H9 (cell line): ENCODE data around the gene CCDC60. TPM values are rescaled to one million over a fixed set of nuclear protein-coding genes. Genes with fewer than 3 reads are reported as not detected.

Experiments used
- DNase-seq: peaks from one replicate; pipeline ENCODE4 v3.0.0-alpha.2; 2017
- H2AFZ ChIP-seq: one replicate; pipeline ENCODE4 v1.6.1; 2013; ENCODE audit warnings: mild to moderate bottlenecking, low read length, control low read depth, moderate library complexity
- H2AK5ac ChIP-seq: 2 replicates; pipeline ENCODE4 v1.6.1; 2013; ENCODE audit warnings: low read length, control low read depth, mixed read lengths; ENCODE audit not compliant: insufficient read length
- H2BK120ac ChIP-seq: one replicate; pipeline ENCODE4 v1.6.1; 2013; ENCODE audit warnings: low read depth, mild to moderate bottlenecking, low read length, control low read depth, inconsistent platforms; ENCODE audit not compliant: poor library complexity, severe bottlenecking
- H2BK12ac ChIP-seq: 2 replicates; pipeline ENCODE4 v1.6.1; 2013; ENCODE audit warnings: low read length, control low read depth, mixed read lengths, low read depth; ENCODE audit not compliant: insufficient read length
- H2BK15ac ChIP-seq: 2 replicates; pipeline ENCODE4 v1.6.1; 2013; ENCODE audit warnings: low read depth, low read length, control low read depth
- H2BK20ac ChIP-seq: one replicate; pipeline ENCODE4 v1.6.1; 2013; ENCODE audit warnings: low read depth, mild to moderate bottlenecking, low read length, control low read depth, inconsistent platforms; ENCODE audit not compliant: poor library complexity, severe bottlenecking
- H2BK5ac ChIP-seq: 2 replicates; pipeline ENCODE4 v1.6.1; 2013; ENCODE audit warnings: low read length, control low read depth, mixed read lengths; ENCODE audit not compliant: insufficient read length
- H3K14ac ChIP-seq: 2 replicates; pipeline ENCODE4 v1.6.1; 2013; ENCODE audit warnings: low read length, control low read depth; ENCODE audit not compliant: insufficient read depth
- H3K18ac ChIP-seq: 2 replicates; pipeline ENCODE4 v1.6.1; 2013; ENCODE audit warnings: low read depth, mild to moderate bottlenecking, mixed read lengths, low read length, control low read depth; ENCODE audit not compliant: insufficient read length
- H3K23ac ChIP-seq: 2 replicates; pipeline ENCODE4 v1.6.1; 2013; ENCODE audit warnings: low read length, control low read depth, mixed read lengths, low read depth; ENCODE audit not compliant: insufficient read length
- H3K23me2 ChIP-seq: 2 replicates; pipeline ENCODE4 v1.6.1; 2013; ENCODE audit warnings: low read depth, mild to moderate bottlenecking, mixed read lengths, low read length, control low read depth; ENCODE audit not compliant: insufficient read length, poor library complexity, severe bottlenecking
- H3K27ac ChIP-seq: 2 replicates; pipeline ENCODE4 v1.5.1; 2013; ENCODE audit warnings: low read length, control low read depth, mixed read lengths, low read depth; ENCODE audit not compliant: insufficient read length
- H3K27me3 ChIP-seq: 2 replicates; pipeline ENCODE4 v1.6.1; 2013; ENCODE audit warnings: low read length, control low read depth, inconsistent platforms; ENCODE audit not compliant: insufficient read depth
- H3K4ac ChIP-seq: 2 replicates; pipeline ENCODE4 v1.6.1; 2013; ENCODE audit warnings: low read depth, mild to moderate bottlenecking, control low read depth, inconsistent platforms, low read length, moderate library complexity
- H3K4me1 ChIP-seq: 2 replicates; pipeline ENCODE4 v1.6.1; 2013; ENCODE audit warnings: low read length, control low read depth, inconsistent platforms; ENCODE audit not compliant: insufficient read depth
- H3K4me2 ChIP-seq: 2 replicates; pipeline ENCODE4 v1.6.1; 2013; ENCODE audit warnings: low read length, control low read depth, mixed read lengths; ENCODE audit not compliant: insufficient read length, insufficient read depth
- H3K56ac ChIP-seq: 2 replicates; pipeline ENCODE4 v1.6.1; 2013; ENCODE audit warnings: low read depth, mild to moderate bottlenecking, mixed read lengths, low read length, control low read depth; ENCODE audit not compliant: insufficient read length
- H3K79me1 ChIP-seq: 2 replicates; pipeline ENCODE4 v1.6.1; 2013; ENCODE audit warnings: low read depth, mild to moderate bottlenecking, moderate library complexity, low read length, control low read depth, inconsistent platforms; ENCODE audit not compliant: insufficient read depth, poor library complexity, severe bottlenecking
- H3K79me2 ChIP-seq: 2 replicates; pipeline ENCODE4 v1.6.1; 2013; ENCODE audit warnings: low read length, control low read depth, inconsistent platforms; ENCODE audit not compliant: insufficient read depth
- H3K9ac ChIP-seq: 2 replicates; pipeline ENCODE4 v1.6.1; 2013; ENCODE audit warnings: low read length, control low read depth, mixed read lengths; ENCODE audit not compliant: insufficient read length; ENCODE audit errors: extremely low read depth
- H3K9me3 ChIP-seq: one replicate; pipeline ENCODE4 v1.6.1; 2013; ENCODE audit warnings: low read depth, low read length, inconsistent platforms; ENCODE audit not compliant: control insufficient read depth
- H3T11ph ChIP-seq: one replicate; pipeline ENCODE4 v1.6.1; 2013; ENCODE audit warnings: mild to moderate bottlenecking, low read length, control low read depth, inconsistent platforms
- H4K20me1 ChIP-seq: one replicate; pipeline ENCODE4 v1.6.1; 2013; ENCODE audit not compliant: control insufficient read depth, insufficient read length, insufficient read depth
- H4K5ac ChIP-seq: 2 replicates; pipeline ENCODE4 v1.6.1; 2013; ENCODE audit warnings: low read depth, mild to moderate bottlenecking, mixed read lengths, low read length, control low read depth; ENCODE audit not compliant: insufficient read length
- H4K8ac ChIP-seq: replicated peaks from 2 replicates; pipeline ENCODE4 v1.6.1; 2013; ENCODE audit warnings: low read length, control low read depth, mixed read lengths, low read depth; ENCODE audit not compliant: insufficient read length
- H4K91ac ChIP-seq: 2 replicates; pipeline ENCODE4 v1.6.1; 2013; ENCODE audit warnings: low read depth, mild to moderate bottlenecking, moderate library complexity, mixed read lengths, low read length, control low read depth; ENCODE audit not compliant: insufficient read length
- H3K27ac Mint-ChIP-seq, 3 experiments: 2 replicates in 2 of 3; 3 replicates in 1 of 3; pipeline ENCODE4 v1.8.0; 2020 to 2021; ENCODE audit warnings: mixed read lengths in 3 of 3, mild to moderate bottlenecking in 1 of 3, moderate library complexity in 1 of 3
- H3K27me3 Mint-ChIP-seq: 2 replicates; pipeline ENCODE4 v1.8.0; 2021; ENCODE audit warnings: low read depth, mild to moderate bottlenecking, moderate library complexity, mixed read lengths
- H3K36me3 Mint-ChIP-seq, 3 experiments: 2 replicates in 2 of 3; 3 replicates in 1 of 3; pipeline ENCODE4 v1.8.0; 2020 to 2021; ENCODE audit warnings: low read depth in 3 of 3, mixed read lengths in 3 of 3; ENCODE audit not compliant: insufficient read depth in 1 of 3
- H3K4me1 Mint-ChIP-seq, 2 experiments: 2 replicates each; pipeline ENCODE4 v1.8.0; 2020; ENCODE audit warnings: mixed read lengths in 2 of 2
- H3K4me3 Mint-ChIP-seq, 2 experiments: 2 replicates in 1 of 2; 3 replicates in 1 of 2; pipeline ENCODE4 v1.8.0; 2020 to 2021; ENCODE audit warnings: mild to moderate bottlenecking in 2 of 2, mixed read lengths in 2 of 2, moderate library complexity in 1 of 2
- H3K9me3 Mint-ChIP-seq, 2 experiments: 2 replicates in 1 of 2; 3 replicates in 1 of 2; pipeline ENCODE4 v1.8.0; 2020; ENCODE audit warnings: mild to moderate bottlenecking in 2 of 2, mixed read lengths in 2 of 2, moderate library complexity in 1 of 2
- WGBS: extraction: QIAGEN DNeasy Blood & Tissue Kit; methylation state at CpG from one replicate; pipeline ENCODE4 v1.1.7; 2013; ENCODE audit warnings: missing lambda C conversion rate, low lambda C conversion rate, mixed read lengths; ENCODE audit not compliant: insufficient read length; ENCODE audit errors: extremely low coverage; 5-methylcytosine and 5-hydroxymethylcytosine counted together
- total RNA-seq: library from RNA; stranded (reverse); gene quantifications from 2 replicates; pipeline ENCODE4 v1.2.1, GENCODE V29; 2021
- TF ChIP-seq, protein P1 (sequence below): fragments of 200-600 bp; sonication (generic); conservative IDR thresholded peaks from 3 replicates; pipeline ENCODE4 v1.8.0; 2021; ENCODE audit warnings: antibody characterized with exemption, mild to moderate bottlenecking

Gene CCDC60
- total RNA-seq, 1 experiment from 2014 or later, result 0.44 TPM

DNA sequence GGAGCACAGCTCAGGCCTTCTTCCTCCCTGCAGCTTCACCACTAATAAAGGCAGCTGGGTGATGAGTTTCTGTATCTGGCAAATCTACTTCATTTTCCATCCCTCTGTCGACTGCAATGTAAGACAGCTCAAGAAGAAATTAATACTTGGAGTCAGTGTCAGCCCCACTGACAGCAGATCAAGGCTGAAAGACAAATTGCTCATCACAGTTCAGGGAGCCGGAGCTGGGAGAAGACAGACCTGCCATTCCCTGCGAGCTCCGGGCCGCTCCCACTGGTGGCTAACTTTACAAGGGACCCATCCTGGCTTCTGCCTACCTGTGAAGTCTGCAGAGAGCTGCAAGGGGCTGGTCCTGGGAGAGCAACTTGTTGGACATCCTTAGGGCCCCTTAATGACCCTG is 49.8 kb downstream of the CCDC60 start:
- Histone ChIP-seq H3K9me3 (no peaks in the 10 kb centered on the region), H2AFZ (no peak overlapping the region), H2BK20ac (no peak overlapping the region), H4K8ac (no peak overlapping the region), H3K23me2 (no peaks in the 10 kb centered on the region), H2AK5ac (no peak overlapping the region), H3K27ac (no peak overlapping the region), H4K91ac (no peak overlapping the region), H3K27me3 (no peaks in the 10 kb centered on the region), H4K5ac (no peak overlapping the region), H4K20me1 (no peaks in the 10 kb centered on the region), H3K9ac (no peak overlapping the region), H3K4ac (no peak overlapping the region), H2BK12ac (no peak overlapping the region), H3K56ac (no peak overlapping the region), H3K4me1 (peaks cover 3% of the 10 kb centered on the region), H3K79me1 (no peaks in the 10 kb centered on the region), H2BK5ac (no peak overlapping the region), H3K79me2 (no peaks in the 10 kb centered on the region), H3K14ac (no peak overlapping the region), H2BK120ac (no peak overlapping the region), H3K18ac (no peak overlapping the region), H3K23ac (no peak overlapping the region), H3K4me2 (no peak overlapping the region), H3T11ph (no peak overlapping the region), H2BK15ac (no peak overlapping the region)
- WGBS, result no CpG with 5 or more reads among the region's 5 CpGs
- Mint-ChIP-seq H3K27ac (no peak overlapping the region), H3K27me3 (peaks cover 4% of the 10 kb centered on the region), H3K4me1 (peaks cover 32 to 38% of the 10 kb centered on the region in 2 experiments), H3K36me3 (peaks cover 0 to 10% (median 3%) of the 10 kb centered on the region in 3 experiments; a peak in 4 of 7 replicates), H3K4me3 (no peak overlapping the region), H3K9me3 (peaks cover 3 to 7% of the 10 kb centered on the region in 2 experiments; a peak in 4 of 5 replicates)
- TF ChIP-seq, protein P1, sequence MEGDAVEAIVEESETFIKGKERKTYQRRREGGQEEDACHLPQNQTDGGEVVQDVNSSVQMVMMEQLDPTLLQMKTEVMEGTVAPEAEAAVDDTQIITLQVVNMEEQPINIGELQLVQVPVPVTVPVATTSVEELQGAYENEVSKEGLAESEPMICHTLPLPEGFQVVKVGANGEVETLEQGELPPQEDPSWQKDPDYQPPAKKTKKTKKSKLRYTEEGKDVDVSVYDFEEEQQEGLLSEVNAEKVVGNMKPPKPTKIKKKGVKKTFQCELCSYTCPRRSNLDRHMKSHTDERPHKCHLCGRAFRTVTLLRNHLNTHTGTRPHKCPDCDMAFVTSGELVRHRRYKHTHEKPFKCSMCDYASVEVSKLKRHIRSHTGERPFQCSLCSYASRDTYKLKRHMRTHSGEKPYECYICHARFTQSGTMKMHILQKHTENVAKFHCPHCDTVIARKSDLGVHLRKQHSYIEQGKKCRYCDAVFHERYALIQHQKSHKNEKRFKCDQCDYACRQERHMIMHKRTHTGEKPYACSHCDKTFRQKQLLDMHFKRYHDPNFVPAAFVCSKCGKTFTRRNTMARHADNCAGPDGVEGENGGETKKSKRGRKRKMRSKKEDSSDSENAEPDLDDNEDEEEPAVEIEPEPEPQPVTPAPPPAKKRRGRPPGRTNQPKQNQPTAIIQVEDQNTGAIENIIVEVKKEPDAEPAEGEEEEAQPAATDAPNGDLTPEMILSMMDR, result no peak
- DNase-seq, result no peak
